ENCODE measurements around the gene CHFR.

- TF ChIP-seq CTCF (conservative IDR thresholded peaks at IDR 0.05) (no peak), ZFX (IDR thresholded peaks at IDR 0.05) (no peak)
These were observed 21.0 kb upstream of the CHFR start for GRCh38 chr12:132908145-132909029.

Data from C4-2B (cell line).